Adrenal gland (tissue), 12 donors: Measurements from ENCODE around the gene MAST4. TPM values are rescaled to one million over a fixed set of nuclear protein-coding genes. Genes with fewer than 3 reads are reported as not detected.
A peak's percentile ranks its signal among the peaks of the same experiment; 100 is the strongest.

Experiments
- DNase-seq, 7 donors: peaks; one replicate each; pipeline ENCODE4 v3.0.0-alpha.2; 2019 to 2020
- H3K27ac ChIP-seq, 5 donors: fragments of 200-600 bp; sonication (generic) in 4 of 5; 1 replicate in 3 of 5; 2 replicates in 2 of 5; pipeline versions ENCODE4 v1.5.1 to v1.8.0; 2016 to 2020; ENCODE audit warnings: mild to moderate bottlenecking in 1 of 5
- H3K27me3 ChIP-seq: fragments of 200-600 bp; 2 replicates; pipeline ENCODE4 v1.8.0; 2021
- H3K36me3 ChIP-seq, 2 donors: fragments of 200-600 bp; replicated peaks in 1 of 2; 1 replicate in 1 of 2; 2 replicates in 1 of 2; pipeline versions ENCODE4 v1.5.1 to v1.8.0; 2018 to 2022
- H3K4me1 ChIP-seq, 2 donors: fragments of 200-600 bp; replicated peaks in 1 of 2; 1 replicate in 1 of 2; 2 replicates in 1 of 2; pipeline versions ENCODE4 v1.5.1 to v1.8.0; 2018 to 2021
- H3K4me3 ChIP-seq, 4 donors: fragments of 200-600 bp; sonication (generic) in 3 of 4; one replicate each; pipeline ENCODE4 v1.5.1; 2016 to 2018
- H3K9me3 ChIP-seq, 3 donors: fragments of 200-600 bp; sonication (generic) in 1 of 3; replicated peaks in 1 of 3; 1 replicate in 2 of 3; 2 replicates in 1 of 3; pipeline versions ENCODE4 v1.5.1 to v1.8.0; 2016 to 2021
- POLR2A ChIP-seq, 2 donors: fragments of 450-650 bp; IDR thresholded peaks; one replicate each; pipeline ENCODE4 v1.6.1; 2017; ENCODE audit warnings: antibody characterized with exemption in 2 of 2, mild to moderate bottlenecking in 2 of 2, moderate library complexity in 1 of 2
- WGBS, 4 donors: extraction: QIAGEN DNeasy Blood & Tissue Kit in 2 of 4; methylation state at CpG; one replicate each; pipeline versions ENCODE4 v1.1.5 to v1.1.7; 2013 to 2017; 5-methylcytosine and 5-hydroxymethylcytosine counted together
- intact Hi-C, 2 donors: fragments of 100-400 bp; cut with DNase I; formaldehyde crosslinking; loops; one replicate each; pipeline versions ENCODE4 v1.14.1 to v1.15.0; 2022 to 2023
- polyA plus RNA-seq, 3 donors: library from polyadenylated mRNA; stranded (reverse); fragments of 200-250 nt in 2 of 3; fragments of 350-450 nt in 1 of 3; fragmentation: Illumina TruSeq in 1 of 3; extraction: RNeasy Lipid Tissue Mini Kit (QIAGEN cat#74804) in 1 of 3; gene quantifications; one replicate each; pipeline ENCODE4 v1.2.3, GENCODE V29; 2013 to 2014
- total RNA-seq, 9 donors: library from RNA; depleted of rRNA in 4 of 9; stranded (reverse); fragments of >200 nt in 4 of 9; fragments of 120-200 nt in 1 of 9; fragmentation: NEBNext Ultra II Directional in 1 of 9; extraction: Animal tissue kit (Norgen Biotek cat#: 25700) in 1 of 9; gene quantifications; one replicate each; pipeline versions ENCODE4 v1.1.0 to v1.2.4, GENCODE V29; 2013 to 2023
- TF ChIP-seq, protein P1 (sequence below), 6 experiments: fragments of 450-650 bp in 4 of 6; fragments of 200-600 bp in 2 of 6; sonication (generic) in 1 of 6; IDR thresholded peaks; 1 replicate in 5 of 6; 2 replicates in 1 of 6; pipeline versions ENCODE4 v1.5.1 to v1.8.0; 2016 to 2021; ENCODE audit warnings: antibody characterized with exemption in 6 of 6, mild to moderate bottlenecking in 2 of 6, moderate library complexity in 1 of 6
- donor health status: healthy with polysubstance abuse.
- donor health status: Bipolar disorder and iron deficiency.
- donor health status: DM: yes; HTN: yes; CAD: no.
- donor health status: DM: no; HTN: no; CAD: no.
- donor health status: DM: no; HTN: no; CAD: no.
- donor health status: DM: yes; HTN: yes; CAD: no.

The MAST4 gene
- total and polyA plus RNA-seq, 12 donors: 12.3 to 95.0 (median 42.8) TPM

GRCh38 chr5:66807743-66808142 lies 211.6 kb downstream of the MAST4 start:
- intact Hi-C loops: no loop called here
- H3K4me3 ChIP-seq: no peak overlapping the region
- H3K27ac ChIP-seq: no peak overlapping the region
- WGBS, 4 donors: 52 to 64% (median 59%) methylated on average over 5 of the region's 5 CpGs
- H3K4me1 ChIP-seq: no peaks in the 10 kb centered on the region
- peak; percentile 42 to 64 (median 54) for DNase-seq
- no peak for TF ChIP-seq POLR2A (IDR thresholded peaks at IDR 0.05)
- TF ChIP-seq, protein P1, sequence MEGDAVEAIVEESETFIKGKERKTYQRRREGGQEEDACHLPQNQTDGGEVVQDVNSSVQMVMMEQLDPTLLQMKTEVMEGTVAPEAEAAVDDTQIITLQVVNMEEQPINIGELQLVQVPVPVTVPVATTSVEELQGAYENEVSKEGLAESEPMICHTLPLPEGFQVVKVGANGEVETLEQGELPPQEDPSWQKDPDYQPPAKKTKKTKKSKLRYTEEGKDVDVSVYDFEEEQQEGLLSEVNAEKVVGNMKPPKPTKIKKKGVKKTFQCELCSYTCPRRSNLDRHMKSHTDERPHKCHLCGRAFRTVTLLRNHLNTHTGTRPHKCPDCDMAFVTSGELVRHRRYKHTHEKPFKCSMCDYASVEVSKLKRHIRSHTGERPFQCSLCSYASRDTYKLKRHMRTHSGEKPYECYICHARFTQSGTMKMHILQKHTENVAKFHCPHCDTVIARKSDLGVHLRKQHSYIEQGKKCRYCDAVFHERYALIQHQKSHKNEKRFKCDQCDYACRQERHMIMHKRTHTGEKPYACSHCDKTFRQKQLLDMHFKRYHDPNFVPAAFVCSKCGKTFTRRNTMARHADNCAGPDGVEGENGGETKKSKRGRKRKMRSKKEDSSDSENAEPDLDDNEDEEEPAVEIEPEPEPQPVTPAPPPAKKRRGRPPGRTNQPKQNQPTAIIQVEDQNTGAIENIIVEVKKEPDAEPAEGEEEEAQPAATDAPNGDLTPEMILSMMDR (IDR thresholded peaks at IDR 0.05): peak; percentile 21 to 61 (median 56)
- no peaks in the 10 kb centered on the region for H3K27me3 ChIP-seq
- H3K9me3 ChIP-seq: no peaks in the 10 kb centered on the region
- H3K36me3 ChIP-seq: no peaks in the 10 kb centered on the region

DNA sequence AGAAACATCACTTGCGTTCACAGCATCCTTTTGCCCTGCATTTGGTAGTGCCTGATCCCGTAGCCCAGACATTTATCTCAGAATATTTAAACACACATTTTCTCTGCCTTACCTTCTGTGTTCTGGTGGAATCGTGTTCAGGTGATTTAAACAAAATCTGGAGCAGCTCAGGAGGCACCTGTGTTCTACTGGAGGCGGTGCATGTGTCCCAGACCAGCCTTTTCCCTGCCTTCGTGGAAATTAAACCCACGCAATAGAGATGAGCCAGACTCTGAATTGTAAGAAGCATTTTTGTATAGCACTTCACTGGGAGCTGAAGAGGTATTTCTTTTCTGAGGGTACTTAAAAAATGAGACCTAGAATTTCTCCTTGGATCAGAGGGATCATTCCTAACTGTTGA lies 212.5 kb downstream of the MAST4 start:
- Histone ChIP-seq H3K36me3 (no peaks in the 10 kb centered on the region), H3K9me3 (no peaks in the 10 kb centered on the region), H3K4me1 (no peaks in the 10 kb centered on the region), H3K27ac (no peak overlapping the region), H3K27me3 (no peaks in the 10 kb centered on the region), H3K4me3 (no peak overlapping the region)
- TF ChIP-seq POLR2A (IDR thresholded peaks at IDR 0.05): no peak
- TF ChIP-seq, protein P1 (IDR thresholded peaks at IDR 0.05): no peak
- DNase-seq: no peak
- intact Hi-C loops: no loop called here
- WGBS, 4 donors: 83 to 92% (median 89%) methylated on average over 6 of the region's 6 CpGs

- H3K27me3 ChIP-seq: no peaks in the 10 kb centered on the region
- 82 to 93% (median 88%) methylated on average over 5 to 6 of the region's 6 CpGs for WGBS, 4 donors
- H3K4me1 ChIP-seq: no peaks in the 10 kb centered on the region
- H3K36me3 ChIP-seq: no peaks in the 10 kb centered on the region
- no peaks in the 10 kb centered on the region for H3K9me3 ChIP-seq
- H3K4me3 ChIP-seq: no peak overlapping the region
- no peak for DNase-seq
- no peak overlapping the region for H3K27ac ChIP-seq
- intact Hi-C loops: loop anchor here (5.0 to 10.0 kb wide), 5 partner anchors 55 to 395 kb away; no protein-coding TSS in a partner anchor
- no peak for TF ChIP-seq POLR2A (IDR thresholded peaks at IDR 0.05)
- TF ChIP-seq, protein P1 (IDR thresholded peaks at IDR 0.05): no peak
Measured at GRCh38 chr5:66810151-66810550, 214.0 kb downstream of the MAST4 start.

GRCh38 chr5:66810848-66811261 lies 214.7 kb downstream of the MAST4 start:
- Histone ChIP-seq H3K27ac (no peak overlapping the region), H3K9me3 (no peaks in the 10 kb centered on the region), H3K4me1 (no peaks in the 10 kb centered on the region), H3K27me3 (no peaks in the 10 kb centered on the region), H3K36me3 (no peaks in the 10 kb centered on the region), H3K4me3 (no peak overlapping the region)
- no peak for DNase-seq
- WGBS, 4 donors: 67 to 83% (median 78%) methylated on average over 5 to 6 of the region's 6 CpGs
- TF ChIP-seq, protein P1 (IDR thresholded peaks at IDR 0.05): no peak
- TF ChIP-seq POLR2A (IDR thresholded peaks at IDR 0.05): no peak
- intact Hi-C loops: loop anchor here (5.0 to 10.0 kb wide), 5 partner anchors 54 to 394 kb away; no protein-coding TSS in a partner anchor
